H1 (cell line): ENCODE results near the gene STIM1. TPM values are rescaled to one million over a fixed set of nuclear protein-coding genes. Genes with fewer than 3 reads are reported as not detected.

Experiments
- GABPA ChIP-seq: IDR thresholded peaks from 2 replicates; pipeline ENCODE4 v1.6.1; 2011; ENCODE audit warnings: mild to moderate bottlenecking, low read length, moderate library complexity, borderline replicate concordance; ENCODE audit not compliant: insufficient read depth
- JUND ChIP-seq: IDR thresholded peaks from 2 replicates; pipeline ENCODE4 v1.6.1; 2011; ENCODE audit warnings: mild to moderate bottlenecking, improper control_type of control experiment, low read length
- polyA plus RNA-seq, 7 experiments: library from polyadenylated mRNA; depleted of rRNA in 3 of 7; stranded (reverse) in 5 of 7; unstranded in 2 of 7; fragments of >200 nt in 5 of 7; fragments of 200-250 nt in 2 of 7; gene quantifications; 1 replicate in 5 of 7; 2 replicates in 1 of 7; 4 replicates in 1 of 7; pipeline versions ENCODE4 v1.2.1 to v1.2.3, GENCODE V29; 2011 to 2013; ENCODE audit warnings: missing spikeins in 2 of 7, mixed read lengths in 2 of 7
- total RNA-seq: library from RNA; stranded (reverse); fragmentation: NEBNext Ultra II Directional; extraction: Animal tissue kit (Norgen Biotek cat#: 25700); gene quantifications from 2 replicates; pipeline ENCODE4 v1.2.1, GENCODE V29; 2021

STIM1 gene
- total and polyA plus RNA-seq, 2 of the 8 experiments (the other 6 are each of a cell fraction or from before 2014, with no cell fraction given), result 11.1 to 12.2 TPM

DNA sequence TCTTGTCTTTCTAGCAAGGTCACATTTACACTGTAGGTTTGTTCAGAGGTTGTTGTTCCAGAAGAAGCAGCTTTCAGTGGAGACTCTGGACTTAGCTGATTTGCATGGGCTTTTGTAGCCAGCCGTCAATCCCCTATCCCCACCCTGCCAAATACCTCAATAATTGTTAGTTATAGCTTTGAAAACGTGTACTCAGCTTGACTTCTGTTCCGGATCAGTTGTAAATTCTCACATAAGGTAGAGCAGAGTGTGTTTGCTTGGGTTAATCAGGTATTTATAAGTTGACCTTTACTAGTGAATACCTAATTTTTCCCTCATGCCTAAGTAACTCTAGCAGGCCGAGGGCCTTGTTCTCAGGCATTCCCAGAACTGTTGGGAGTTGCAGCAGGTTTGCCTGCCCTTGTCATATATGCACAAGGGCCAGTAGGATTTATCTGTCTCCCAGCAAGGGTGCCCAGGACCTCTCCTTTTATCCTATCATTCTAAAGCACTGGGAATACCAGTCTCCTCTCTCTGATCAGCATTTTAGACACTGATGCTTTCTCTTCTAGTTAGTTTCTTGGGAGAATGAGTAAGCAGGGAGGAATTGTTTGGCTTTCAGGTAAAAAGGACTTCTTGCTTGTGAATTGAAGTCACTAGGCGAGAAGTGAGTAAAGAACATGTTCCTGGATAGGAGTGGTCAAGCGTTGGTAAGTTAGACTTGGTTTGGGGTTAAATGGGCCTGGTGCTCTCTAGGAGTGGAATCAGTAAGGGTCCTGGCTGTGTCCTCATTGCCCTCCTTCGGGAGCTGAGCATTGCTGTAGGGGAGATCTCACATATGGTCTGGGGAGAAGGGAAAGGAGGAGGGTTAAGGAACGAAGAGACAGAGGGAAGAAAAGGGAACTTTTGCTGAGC is 22.1 kb downstream of the STIM1 start (continued):
- no peak for TF ChIP-seq GABPA
- no peak for TF ChIP-seq JUND
- TF ChIP-seq, all 59 proteins: peak for 0
